ENCODE results near the gene FOXO6.
A peak's percentile ranks its signal among the peaks of the same experiment; 100 is the strongest.

Gene FOXO6

DNA sequence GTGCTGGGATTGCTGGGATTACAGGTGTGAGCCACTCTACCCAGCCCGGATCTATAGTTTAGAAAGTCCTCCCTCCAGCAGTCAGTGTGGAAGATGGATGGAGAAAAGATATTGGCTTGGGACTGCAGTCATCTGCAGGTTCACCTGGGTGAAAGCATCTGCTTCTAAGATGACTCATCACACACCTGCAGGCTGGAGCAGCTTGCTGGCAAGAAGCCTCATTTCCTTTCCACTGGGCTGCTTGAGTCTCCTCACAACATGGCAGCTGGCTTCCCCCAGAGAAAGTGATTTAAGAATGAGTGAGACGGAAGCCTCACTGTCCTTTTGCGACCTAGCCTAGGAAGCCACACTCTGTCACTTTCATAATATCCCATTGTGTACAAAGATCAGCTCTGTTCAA lies 50.0 kb downstream of the FOXO6 start:
- no peak for DNase-seq

DNA sequence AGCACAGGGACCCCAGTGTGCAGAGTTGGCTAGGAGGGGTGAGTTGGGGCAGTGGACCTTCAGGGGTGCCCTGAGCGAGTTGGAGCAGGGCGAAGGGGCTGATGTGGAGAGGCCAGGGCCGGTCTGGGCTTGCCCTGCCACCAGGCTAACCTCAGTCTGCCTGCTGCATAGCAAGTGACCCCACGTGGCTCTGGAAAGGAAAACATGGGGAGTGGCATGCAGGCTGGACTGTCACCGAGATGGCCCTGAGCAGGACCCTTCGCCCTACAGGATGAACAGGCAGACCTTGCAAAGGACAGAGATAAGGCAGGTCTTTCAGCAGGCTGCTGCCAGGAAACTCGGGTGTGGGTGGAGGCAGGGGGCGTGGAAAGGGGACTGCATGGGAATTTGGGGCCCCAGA lies 51.5 kb downstream of the FOXO6 start:
- no peak for DNase-seq

DNA sequence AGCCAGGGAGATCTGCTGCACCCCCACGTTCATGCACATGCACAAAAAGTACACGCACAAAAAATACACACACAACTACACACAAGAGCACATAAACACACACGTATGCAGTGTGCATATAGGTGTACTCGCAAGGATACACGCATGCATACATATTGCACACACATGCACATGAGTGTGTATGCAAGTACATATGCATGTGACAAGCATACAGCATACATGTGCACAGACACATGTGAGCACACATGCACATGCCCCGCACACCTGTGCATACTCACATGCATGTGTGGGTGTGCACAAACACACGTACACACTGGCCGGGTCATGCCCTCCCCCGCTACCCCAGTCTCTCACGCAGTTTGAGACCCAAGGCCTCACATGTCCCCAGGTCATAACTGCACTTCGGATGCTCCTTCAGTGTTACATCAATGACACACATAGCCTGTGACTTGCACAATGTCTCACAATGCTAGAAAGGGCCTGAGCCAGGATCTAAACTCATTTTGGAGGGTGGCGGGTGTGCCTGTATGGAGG lies 52.6 kb downstream of the FOXO6 start:
- no peak for DNase-seq

DNA sequence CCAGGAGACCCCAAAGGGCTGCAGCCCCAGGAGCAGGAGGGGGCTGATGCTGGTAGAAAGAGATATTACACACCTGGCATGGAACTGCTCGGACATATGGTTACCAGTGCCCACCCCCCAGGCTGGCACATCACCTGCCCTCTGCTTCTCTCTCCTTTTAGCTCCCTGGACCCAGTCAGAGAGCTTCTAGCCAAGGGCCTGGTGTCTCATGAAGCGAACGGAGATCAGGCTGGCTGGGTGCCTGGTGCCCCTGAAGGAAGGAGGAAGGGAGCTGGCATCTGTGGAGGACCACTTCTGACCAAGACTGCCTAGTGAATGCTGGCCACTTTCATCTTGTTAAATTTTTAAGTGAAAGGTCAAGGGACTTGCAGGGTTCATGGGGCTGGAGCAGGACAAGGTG lies 53.1 kb downstream of the FOXO6 start:
- no peak for DNase-seq

DNA sequence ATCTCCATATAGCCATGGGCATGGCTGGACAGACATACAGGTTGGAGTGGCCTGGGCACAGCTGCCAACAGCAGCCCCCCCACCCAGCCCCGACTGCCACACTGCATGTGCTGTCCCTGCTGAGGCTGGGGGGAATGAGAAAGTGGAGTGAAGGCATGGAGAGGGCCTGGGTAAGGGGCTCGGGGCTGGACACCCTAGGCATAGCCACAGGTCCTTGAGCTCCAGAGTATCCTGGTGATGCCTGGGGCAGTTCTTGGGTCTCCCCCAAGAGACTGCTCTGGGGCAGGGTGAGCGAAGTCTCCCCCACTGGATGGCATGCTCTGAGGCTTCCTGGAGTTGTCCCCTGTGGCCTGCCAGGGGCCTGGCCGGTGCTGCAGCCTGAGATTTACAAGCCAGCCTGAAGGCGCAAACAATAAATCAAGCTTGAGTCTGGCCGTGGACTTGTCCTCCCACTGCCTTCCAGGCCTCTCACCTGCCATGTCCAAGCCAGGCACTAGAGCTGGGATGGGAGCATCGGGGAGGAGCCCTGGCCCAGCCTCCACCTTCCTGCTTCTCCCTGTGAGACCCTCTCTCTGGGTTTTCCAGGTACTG lies 53.6 kb downstream of the FOXO6 start:
- no peak for DNase-seq

DNA sequence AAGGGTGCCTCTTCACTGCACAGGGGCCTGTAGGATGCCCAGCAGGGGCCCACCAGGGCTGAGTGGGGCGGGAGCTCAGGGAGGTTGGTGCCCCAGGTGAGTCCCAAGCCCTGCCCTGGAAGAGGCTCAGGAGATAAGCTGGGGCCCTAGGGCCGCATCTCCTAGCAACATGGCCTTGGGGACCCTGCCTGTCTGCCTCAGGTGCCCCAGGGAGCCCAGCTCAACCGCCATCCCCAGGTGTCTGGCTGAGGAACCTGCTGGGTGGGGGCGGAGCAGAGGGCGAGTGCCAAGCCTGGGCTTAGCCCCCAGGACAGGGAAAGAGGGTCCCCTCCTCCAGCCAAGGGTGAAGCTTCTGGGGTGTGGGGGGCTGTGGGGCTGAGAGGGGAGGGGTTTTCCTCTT lies 54.8 kb downstream of the FOXO6 start:
- no peak for DNase-seq

DNA sequence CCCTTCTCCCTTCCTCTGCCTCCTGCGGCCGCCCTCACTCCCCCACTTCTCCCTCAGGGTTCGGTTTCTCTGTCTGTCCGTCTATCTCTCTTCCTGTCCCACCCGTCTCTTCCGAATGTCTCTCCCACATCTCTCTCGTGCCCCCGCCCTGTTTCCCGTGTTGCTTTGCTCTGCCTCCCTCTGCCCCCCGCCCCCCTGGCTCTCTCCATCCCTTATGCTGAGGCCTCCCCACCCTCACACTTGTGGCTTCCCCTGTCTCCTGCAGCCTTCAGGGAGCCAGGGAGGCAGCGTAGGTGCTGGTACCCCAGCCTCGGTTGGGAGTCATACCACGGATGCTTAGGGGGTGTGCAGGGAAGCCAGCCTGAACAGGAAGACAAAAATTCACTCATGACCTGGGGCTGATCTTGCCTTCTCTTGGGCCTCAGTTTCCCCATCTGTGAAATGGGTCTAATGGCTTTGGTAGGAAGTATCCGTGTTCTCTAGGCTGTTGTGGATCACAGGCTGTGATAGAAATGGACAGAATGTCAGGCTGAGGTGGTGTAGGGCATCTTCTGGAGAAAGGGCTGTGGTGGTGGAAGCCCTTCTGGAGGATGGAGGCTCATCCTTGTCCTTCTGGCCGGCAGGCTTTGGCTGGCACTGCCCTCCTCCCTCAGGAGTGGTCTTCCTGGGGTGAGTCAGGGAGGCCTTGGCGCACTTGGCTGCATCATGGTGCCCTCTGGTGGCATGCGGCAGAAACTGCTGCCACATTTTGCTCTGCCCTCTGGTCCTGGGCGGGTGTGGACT lies 55.5 kb downstream of the FOXO6 start:
- DNase-seq, result peak; percentile 69

DNA sequence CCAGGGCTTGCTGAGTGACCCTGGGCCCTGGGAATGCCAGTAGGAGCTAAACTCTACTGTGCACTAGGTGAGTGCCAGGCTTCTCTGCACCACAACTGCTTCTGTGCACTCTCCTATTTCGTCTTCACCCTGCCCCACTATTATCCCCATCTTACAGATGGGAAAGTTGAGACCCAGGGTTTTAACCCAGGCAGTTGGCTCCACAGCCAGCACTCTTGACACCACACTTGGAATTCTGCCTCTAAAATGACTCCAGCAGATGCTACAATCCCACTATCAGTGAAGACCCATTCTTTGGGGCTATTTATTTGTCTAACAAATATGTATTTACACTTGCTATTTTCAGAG lies 56.1 kb downstream of the FOXO6 start:
- DNase-seq, result no peak

DNA sequence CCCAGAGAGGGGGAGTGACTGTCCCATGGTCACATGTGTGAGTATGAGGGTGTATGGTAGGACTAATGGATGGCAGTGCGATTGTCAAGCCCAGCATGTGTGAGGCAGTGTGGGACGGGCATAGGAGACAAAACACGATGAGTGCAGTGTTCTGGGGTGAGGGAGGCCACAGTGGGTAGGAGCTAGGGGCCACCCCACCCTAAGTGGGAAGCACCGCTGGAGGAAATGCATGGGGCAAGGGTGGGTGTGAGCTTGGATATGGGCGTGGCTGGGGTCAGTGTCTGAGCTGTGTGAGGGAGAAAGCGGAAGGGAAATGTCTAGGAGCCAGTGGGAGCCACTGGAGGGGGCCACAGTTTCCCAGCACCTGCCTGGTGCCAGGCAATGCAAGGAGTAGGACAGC lies 56.5 kb downstream of the FOXO6 start:
- DNase-seq, result no peak

DNA sequence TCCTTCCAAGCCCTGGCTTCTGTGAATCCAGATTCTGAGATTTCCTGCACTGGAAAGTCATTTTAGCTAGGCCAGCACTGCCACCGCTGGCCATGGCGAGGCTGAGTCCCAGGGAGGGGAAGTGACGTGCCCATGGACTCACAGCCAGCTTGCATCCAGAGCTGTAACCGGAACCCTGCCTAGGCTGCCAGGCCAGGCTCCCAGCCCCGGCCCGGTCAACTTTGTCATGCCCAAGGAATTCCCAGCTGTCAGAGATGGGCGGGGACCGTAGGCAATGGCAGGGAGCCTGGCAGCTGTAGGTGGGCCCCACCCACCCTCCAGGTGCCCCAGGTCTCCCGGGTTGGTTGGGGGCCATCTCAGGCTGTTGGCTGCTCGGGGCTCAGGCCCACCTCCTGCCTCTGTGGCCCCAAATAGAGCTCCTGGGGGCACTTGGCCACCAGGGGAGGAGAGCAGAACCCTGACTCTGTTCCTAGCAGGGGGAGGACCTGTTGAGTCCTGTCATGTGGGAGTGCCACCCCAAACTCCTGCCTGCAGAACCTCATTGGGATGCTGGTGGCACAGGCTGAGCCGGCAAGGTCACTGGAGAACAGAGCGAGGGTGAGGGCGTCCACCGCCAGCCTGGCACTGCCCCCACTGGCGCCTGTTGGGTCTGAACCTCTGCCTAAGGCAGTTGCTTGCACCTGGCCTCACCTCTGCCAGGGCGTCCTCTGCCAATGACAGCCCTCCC lies 57.8 kb downstream of the FOXO6 start:
- peak; percentile 92 for DNase-seq

DNA sequence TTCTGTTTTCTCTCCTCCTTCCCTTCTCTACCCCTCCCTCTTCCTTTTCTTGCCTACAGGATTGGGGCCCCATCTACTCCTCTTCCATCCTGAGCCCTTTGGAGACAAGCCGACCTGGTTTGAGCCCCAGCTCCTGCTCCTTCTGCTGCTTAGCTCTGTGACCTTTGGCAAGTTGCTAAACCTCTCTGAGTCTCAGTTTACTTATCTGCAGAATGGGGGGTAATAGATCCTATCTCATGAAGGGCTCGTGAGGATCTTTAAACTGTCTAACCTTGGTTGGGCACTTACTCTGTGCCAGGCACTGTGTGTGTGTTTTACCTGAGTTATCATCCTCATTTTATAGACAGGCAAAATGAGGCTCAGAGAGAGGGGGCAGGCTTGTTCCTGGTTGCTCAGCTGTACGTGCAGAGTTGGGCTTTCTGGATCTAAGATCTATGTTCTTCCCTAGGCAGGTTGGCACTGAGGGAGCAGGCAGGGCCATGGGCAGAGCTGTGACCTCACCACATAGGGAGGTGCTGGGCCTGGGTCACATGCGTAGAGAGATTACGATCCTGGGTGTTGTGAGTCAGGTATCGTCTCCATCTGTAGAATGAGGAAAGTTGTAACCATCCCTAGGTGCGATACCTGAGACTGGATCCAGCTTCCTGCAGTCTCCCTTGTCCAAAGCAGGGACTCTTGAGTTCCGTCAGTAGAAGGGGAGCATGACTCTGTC lies 58.5 kb downstream of the FOXO6 start:
- no peak for DNase-seq

DNA sequence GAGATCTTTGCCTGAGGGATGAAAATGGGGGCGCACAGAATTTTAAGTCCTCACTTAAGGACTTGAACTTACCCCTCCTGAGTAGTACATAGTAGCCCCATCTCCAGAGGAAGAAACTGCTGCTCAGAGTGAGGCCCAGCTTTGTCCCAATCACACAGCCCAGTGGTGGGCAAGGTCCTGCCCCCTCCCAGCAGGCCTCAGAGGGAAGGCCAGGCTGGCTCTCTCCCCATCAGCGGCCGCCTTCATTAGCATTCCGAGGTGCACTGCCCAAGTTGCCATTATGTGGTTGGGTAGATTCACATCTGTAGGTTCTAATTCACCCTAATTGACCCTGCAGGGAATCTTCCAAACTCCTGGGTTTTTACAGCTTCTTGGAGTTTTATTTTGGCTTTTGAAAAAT lies 59.1 kb downstream of the FOXO6 start:
- no peak for DNase-seq

DNA sequence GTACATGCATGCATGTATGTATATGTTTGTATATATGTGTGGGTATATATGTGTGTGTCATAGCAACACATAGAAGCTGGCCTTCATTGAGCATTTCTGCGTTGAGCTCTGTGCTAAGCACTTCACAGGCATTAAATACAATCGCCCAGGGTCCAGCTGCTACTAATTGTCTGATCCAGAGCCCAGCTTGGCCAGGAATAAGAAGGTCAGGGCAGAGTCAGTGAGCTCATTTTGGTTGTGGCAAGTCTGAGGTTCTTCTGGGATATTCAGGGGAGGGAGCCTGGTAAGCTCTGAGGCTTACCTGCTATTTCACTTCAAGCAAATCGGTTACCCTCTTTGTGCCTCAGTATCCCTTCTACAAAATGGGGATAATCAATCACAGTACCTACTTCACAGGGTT lies 59.6 kb downstream of the FOXO6 start:
- DNase-seq, result no peak

DNA sequence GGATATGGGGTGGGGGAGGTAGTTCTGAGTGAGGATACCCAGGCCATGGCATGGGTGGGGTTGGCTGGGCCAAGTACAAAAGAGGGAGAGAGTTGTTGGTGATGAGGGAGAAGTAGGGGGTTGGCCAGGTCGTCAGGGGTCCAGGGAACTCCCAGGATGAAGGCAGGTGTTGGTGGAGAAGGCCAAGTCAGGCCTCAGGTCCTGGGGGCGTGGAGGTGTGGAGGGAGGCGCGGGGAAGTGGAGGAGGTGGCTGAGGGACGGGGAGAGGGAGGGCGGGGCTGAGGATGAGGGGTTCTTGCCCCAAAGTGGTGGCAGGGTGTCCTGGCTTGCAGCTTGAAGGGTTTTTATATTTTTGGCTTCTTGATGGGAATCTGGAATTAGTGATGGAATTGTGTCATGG lies 61.1 kb downstream of the FOXO6 start:
- no peak for DNase-seq

DNA sequence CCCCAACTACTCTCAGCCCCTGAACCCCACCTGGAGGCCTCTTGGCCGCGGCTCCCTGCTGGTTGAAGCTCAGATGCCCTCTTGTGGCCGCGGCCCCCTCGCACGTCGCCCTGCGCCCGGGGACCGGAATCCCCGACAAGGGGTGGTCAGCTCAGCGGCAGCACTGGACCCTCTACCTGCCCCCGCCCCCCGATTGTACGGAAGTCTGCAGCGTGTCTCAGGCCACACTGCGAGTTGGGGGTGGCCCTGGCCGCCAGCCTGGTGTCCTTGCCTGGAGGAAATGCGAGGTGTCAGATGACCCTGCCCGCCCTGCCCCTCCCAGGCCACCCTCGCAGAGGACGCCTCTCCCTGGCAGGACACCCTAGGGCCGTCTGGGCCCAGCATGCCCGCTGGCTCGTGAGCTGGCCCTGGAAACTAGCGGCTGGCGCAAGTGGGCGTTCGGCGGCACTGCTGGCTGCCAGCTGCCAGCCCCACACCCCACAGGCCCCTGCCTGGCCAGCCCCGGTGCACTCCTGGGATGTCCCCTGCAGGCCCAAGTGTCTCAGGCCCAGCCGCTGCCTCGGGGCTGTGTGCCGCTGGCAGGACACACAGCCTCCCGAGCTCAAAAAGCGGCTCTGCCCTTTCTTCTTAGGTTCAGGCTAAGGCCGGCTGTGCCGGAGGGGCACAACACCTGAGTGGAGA lies 62.4 kb downstream of the FOXO6 start:
- no peak for DNase-seq

DNA sequence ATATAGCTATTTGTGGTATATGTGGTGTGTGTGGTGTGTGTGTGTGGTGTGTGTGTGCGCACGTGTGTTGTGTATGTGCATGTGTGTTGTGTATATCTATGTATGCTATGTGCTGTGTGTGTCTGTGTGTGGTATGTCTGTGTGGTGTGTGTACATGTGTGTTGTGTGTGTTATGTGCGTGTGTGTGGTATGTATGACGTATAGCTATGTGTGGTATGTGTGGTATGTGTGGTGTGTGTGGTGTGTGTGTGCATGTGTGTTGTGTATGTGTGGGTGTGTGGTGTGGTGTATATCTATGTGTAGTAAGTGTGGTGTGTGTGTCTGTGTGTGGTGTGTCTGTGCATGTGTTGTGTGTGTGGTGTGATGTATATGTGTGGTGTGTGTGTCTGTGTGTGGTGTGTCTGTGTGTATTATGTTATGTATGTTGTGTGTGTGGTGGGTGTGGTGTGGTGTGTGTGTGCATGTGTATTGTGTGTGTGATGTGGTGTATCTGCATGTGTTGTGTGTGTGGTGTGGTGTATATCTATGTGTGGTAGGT lies 63.4 kb downstream of the FOXO6 start:
- no peak for DNase-seq

DNA sequence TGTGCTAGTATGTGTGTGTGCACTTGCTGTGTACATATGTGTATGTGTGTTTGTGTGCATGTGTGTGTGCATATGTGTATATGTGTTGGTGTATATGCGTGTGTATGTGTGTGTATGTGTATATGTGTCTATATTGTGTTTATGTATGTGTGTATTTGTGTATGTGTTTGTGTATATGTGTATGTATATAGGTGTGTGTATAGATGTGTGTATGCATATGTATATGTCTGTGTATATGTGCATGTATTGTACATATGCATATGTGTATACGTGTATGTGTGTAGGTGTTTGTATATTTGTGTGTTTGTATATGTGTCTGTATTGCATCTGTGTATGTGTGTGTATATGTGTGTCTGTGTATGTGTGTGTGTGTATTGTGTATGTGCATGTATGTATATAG lies 64.1 kb downstream of the FOXO6 start:
- no peak for DNase-seq

DNA sequence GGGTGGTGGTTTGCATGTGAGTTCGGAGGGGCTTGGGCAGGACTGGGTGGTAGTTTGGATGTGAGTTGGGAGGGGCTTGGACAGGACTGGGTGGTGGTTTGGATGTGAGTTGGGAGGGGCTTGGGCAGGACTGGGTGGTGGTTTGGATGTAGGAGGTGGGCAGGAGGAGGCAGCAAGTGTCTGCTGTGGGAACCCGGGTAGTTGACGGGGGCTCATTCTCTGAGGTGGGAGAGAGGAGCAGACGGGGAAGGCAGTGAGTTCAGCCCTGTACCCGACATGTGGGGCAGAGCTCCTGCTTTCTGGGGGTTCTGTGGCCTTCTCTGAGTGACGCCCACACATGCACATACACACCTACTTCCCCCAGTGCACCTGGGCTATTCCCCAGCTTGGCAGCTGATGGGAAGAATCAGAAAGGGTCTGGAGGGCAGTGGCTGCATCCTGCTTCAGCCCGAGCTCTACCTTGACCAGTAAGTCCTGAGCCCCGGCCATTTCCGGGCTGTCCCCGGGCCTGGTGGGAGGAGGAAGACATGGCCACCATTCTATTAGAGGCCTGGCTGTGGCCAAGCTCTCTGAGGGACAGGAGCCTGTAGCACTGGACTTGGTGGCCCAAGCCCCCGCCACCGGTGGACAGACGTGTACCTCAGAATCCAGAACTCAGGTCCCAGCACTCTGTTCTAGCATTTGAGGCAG lies 65.1 kb downstream of the FOXO6 start:
- no peak for DNase-seq

DNA sequence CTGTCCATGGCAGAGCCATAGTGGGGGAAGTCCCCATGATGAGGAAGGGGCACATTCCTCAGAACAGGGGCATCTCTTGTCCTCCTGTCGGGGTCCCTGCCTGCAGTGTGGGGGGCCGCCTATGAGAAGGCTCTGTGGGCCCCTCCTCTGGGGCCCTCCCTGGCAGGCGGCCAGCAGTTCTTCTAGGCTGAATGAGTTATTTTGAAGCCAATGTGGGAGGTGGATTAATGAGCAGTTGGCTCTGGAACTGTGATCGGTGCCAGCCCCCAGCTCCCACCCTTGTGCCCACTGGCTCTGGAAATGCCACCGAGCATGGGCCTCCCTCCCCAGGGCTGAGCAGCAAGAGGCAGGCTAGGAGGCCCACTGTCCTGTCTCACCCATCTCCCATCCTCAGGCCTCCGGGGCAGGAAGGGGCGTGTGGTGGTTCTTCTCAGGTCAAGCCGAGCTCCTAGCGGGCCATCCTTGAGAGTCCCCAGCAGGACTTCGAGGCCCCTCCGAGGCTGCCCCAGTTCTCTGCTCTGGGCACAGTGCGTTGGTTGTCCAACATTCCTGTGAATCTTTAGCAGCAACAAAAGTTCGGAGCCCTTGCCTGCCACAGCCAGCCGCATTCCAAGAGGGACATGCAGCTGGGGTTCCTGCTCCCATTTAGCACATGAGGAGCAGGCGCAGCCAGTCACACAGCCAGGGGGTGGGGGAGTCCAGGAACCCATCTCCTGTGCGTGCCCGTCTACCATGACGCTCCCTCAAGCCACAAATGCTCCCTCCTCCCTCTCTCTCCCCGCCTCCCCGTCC lies 66.1 kb downstream of the FOXO6 start:
- DNase-seq, result no peak

DNA sequence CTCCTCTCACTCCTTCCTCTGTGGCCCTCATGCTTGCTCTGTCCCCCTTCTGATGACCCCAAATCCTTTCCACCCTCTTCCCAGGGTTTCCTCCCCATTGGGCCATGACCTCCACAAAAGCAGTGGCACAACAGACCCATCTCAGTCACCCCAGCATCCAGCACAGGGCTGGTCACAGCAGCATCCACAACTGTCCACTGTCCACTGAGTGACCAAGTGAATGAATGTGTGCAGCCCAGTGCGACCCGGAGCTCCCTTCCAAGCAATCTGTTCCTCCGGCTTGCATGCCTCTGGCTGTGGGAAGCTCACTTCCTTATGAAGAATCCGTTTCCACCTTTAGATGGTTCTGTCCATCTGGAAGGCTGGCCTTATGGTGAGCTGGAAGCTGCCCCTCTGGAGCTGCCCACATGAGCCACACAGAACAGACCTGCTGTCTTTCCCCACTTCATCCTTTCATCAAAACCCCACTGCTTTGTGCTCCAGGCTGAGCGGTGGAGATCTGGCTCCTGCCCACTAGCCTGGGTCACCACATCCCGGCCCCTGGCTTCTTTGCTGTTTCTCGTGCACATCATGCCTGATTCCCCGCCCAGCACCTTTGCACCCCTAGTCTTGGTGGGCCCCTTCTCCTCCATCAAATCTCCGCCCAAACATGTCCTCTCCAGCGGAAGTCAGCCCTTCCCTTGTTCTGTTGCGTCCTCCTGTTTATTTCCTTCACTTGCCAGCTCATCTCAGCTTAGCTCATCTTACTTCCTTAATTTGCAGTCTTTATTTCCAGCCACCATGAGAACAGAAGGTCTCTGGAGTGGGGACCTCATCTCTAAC lies 66.9 kb downstream of the FOXO6 start:
- DNase-seq, result no peak

Data from NCI-H226 (cell line).